A549 (cell line): Measurements from ENCODE around the gene PNLDC1.

ENCODE experiments used
- BHLHE40 ChIP-seq: IDR thresholded peaks from 2 replicates; pipeline ENCODE4 v1.6.1; 2012; ENCODE audit warnings: low read depth, low read length, inconsistent platforms
- CEBPB ChIP-seq, 2 experiments: fragments of >200 bp in 1 of 2; sonication (Bioruptor Twin) in 1 of 2; formaldehyde crosslinking in 1 of 2; IDR thresholded peaks; 2 replicates each; pipeline ENCODE4 v1.6.1; 2012 to 2016
- MAFK ChIP-seq: fragments of 450-650 bp; IDR thresholded peaks from 2 replicates; pipeline ENCODE4 v1.6.1; 2014; ENCODE audit not compliant: partially characterized antibody
- POLR2A ChIP-seq: IDR thresholded peaks from 2 replicates; pipeline ENCODE4 v1.6.1; 2012; ENCODE audit warnings: mild to moderate bottlenecking, low read length
- RAD21 ChIP-seq, 2 experiments: fragments of >200 bp in 1 of 2; sonication (Bioruptor Twin) in 1 of 2; formaldehyde crosslinking in 1 of 2; IDR thresholded peaks in 1 of 2; conservative IDR thresholded peaks in 1 of 2; 2 replicates in 1 of 2; 3 replicates in 1 of 2; pipeline ENCODE4 v1.6.1; 2012 to 2018; ENCODE audit warnings: inconsistent platforms in 1 of 2
- RCOR1 ChIP-seq: fragments of 150-350 bp; IDR thresholded peaks from 2 replicates; pipeline ENCODE4 v1.6.1; 2014; ENCODE audit warnings: antibody characterized with exemption, low read length, low read depth
- SMC3 ChIP-seq: fragments of >200 bp; sonication (Bioruptor Twin); formaldehyde crosslinking; IDR thresholded peaks from 3 replicates; pipeline ENCODE4 v1.6.1; 2018; ENCODE audit warnings: inconsistent platforms
- SREBF2 ChIP-seq: fragments of 450-650 bp; IDR thresholded peaks from 2 replicates; pipeline ENCODE4 v1.6.1; 2014; ENCODE audit warnings: mild to moderate bottlenecking, moderate library complexity
- TP53 ChIP-seq: fragments of 250-450 bp; sonication (Bioruptor Pico); IDR thresholded peaks from 2 replicates; pipeline ENCODE4 v1.5.0; 2021; ENCODE audit warnings: mild to moderate bottlenecking, moderate library complexity
- ZSCAN20 ChIP-seq: fragments of 250-450 bp; sonication (Bioruptor Pico); IDR thresholded peaks from 2 replicates; pipeline ENCODE4 v1.8.0; 2022; ENCODE audit warnings: mild to moderate bottlenecking, moderate library complexity
- TF ChIP-seq, protein P1 (sequence below): fragments of >200 bp; sonication (Bioruptor Twin); formaldehyde crosslinking; IDR thresholded peaks from 3 replicates; pipeline ENCODE4 v1.5.1; 2016
- TF ChIP-seq, protein P2 (sequence below): IDR thresholded peaks from 2 replicates; pipeline ENCODE4 v1.6.1; 2012
- TF ChIP-seq, protein P3 (sequence below): fragments of 200-600 bp; sonication (generic); IDR thresholded peaks from 2 replicates; pipeline ENCODE4 v1.6.1; 2016; ENCODE audit warnings: antibody characterized with exemption, mild to moderate bottlenecking, moderate library complexity

DNA sequence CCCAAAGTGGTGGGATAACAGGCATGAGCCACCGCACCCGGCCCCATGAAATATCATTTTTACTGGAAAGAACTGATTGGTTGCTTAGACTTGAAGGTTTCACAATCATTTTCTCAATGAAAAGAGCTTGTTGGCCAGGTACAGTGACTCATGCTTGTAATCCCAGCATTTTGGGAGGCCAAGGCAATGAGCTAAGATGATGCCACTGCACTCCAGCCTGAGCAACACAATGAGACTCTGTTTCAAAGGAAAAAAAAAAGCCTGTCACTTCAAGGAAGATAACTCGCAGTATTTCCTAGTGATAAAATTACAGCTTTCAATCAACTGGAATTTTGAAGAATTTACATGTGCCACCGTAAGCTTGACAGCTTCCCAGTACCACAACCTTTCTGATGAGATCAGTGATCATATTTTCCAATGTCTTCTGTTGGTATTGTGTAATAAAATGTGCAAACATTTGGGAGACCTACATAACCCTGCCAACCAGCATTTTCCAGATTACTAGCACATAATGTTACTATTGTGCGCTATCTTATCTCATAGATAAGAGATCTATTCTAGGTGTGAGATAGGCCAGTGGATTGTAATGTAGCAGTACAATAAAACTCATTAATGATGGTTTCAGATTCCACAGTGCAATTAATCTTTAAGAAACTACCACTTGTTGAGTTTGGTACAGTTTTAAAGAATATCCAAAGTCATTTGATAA is 7.2 kb downstream of the PNLDC1 start:
- TF ChIP-seq SMC3 (no peak), POLR2A (no peak), RCOR1 (no peak), CEBPB (IDR thresholded peaks at IDR 0.05) (no peak), TP53 (no peak), MAFK (no peak), BHLHE40 (no peak), SREBF2 (no peak), ZSCAN20 (CRISPR knock-in tag) (no peak), RAD21 (conservative IDR thresholded peaks at IDR 0.05 in 1 of 2, IDR thresholded peaks at IDR 0.05 in 1 of 2) (no peak)
- TF ChIP-seq, protein P1, sequence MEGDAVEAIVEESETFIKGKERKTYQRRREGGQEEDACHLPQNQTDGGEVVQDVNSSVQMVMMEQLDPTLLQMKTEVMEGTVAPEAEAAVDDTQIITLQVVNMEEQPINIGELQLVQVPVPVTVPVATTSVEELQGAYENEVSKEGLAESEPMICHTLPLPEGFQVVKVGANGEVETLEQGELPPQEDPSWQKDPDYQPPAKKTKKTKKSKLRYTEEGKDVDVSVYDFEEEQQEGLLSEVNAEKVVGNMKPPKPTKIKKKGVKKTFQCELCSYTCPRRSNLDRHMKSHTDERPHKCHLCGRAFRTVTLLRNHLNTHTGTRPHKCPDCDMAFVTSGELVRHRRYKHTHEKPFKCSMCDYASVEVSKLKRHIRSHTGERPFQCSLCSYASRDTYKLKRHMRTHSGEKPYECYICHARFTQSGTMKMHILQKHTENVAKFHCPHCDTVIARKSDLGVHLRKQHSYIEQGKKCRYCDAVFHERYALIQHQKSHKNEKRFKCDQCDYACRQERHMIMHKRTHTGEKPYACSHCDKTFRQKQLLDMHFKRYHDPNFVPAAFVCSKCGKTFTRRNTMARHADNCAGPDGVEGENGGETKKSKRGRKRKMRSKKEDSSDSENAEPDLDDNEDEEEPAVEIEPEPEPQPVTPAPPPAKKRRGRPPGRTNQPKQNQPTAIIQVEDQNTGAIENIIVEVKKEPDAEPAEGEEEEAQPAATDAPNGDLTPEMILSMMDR, result no peak
- TF ChIP-seq, protein P2, sequence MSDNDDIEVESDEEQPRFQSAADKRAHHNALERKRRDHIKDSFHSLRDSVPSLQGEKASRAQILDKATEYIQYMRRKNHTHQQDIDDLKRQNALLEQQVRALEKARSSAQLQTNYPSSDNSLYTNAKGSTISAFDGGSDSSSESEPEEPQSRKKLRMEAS, result no peak
- TF ChIP-seq, protein P3, sequence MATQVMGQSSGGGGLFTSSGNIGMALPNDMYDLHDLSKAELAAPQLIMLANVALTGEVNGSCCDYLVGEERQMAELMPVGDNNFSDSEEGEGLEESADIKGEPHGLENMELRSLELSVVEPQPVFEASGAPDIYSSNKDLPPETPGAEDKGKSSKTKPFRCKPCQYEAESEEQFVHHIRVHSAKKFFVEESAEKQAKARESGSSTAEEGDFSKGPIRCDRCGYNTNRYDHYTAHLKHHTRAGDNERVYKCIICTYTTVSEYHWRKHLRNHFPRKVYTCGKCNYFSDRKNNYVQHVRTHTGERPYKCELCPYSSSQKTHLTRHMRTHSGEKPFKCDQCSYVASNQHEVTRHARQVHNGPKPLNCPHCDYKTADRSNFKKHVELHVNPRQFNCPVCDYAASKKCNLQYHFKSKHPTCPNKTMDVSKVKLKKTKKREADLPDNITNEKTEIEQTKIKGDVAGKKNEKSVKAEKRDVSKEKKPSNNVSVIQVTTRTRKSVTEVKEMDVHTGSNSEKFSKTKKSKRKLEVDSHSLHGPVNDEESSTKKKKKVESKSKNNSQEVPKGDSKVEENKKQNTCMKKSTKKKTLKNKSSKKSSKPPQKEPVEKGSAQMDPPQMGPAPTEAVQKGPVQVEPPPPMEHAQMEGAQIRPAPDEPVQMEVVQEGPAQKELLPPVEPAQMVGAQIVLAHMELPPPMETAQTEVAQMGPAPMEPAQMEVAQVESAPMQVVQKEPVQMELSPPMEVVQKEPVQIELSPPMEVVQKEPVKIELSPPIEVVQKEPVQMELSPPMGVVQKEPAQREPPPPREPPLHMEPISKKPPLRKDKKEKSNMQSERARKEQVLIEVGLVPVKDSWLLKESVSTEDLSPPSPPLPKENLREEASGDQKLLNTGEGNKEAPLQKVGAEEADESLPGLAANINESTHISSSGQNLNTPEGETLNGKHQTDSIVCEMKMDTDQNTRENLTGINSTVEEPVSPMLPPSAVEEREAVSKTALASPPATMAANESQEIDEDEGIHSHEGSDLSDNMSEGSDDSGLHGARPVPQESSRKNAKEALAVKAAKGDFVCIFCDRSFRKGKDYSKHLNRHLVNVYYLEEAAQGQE, result no peak
